Epithelial cell of prostate (primary cell): Measurements from ENCODE around the gene RBPJL.

Experiments
- DNase-seq: peaks from one replicate; pipeline ENCODE4 v3.0.0-alpha.2; 2011; ENCODE audit warnings: low read depth, low spot score
- H3K27ac ChIP-seq: fragments of 450-650 bp; 2 replicates; pipeline ENCODE4 v1.5.1; 2017; ENCODE audit warnings: mild to moderate bottlenecking

RBPJL gene

DNA sequence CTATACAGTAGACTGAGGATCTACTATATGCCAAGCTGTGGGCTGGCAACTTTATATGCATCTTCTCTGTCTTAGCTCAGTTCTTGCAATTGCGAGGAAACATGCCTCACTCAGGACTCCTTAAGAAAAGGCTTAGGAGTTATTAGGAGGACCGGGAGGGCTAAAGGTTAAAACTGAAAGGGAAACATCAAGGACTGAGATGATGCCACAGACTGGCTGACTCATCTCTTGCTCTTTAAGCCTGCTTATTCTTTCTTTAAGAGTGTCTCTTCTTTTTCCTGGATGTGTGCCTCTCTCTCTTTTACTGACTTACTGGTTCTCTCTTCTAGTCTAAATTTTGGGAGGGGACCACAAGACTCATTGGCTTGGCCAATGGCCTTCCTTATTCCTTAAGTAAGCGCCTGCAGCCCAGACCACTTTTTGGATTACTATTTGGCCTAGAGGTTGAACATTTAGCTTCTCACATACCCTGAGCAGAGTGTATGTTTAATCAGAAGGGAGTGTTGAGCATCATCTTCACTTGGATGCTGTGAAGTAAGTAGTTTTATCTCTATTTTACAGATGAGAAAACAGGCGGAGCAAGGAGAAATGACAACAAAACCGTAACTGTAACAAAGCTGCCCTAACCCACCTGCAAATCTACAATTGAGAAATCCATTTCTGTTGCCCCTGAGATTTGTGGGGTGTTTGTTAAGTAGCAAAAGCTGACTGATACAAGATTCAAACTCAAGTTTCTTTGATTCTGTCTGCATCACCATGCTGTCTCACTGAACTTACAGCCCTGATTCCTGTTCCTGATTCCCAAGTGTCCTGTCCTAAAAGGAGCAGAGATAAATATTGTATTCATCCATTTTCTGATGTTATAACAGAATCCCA is 48.8 kb downstream of the RBPJL start:
- no peak for DNase-seq
- H3K27ac ChIP-seq: peak overlapping the region; percentile 21

DNA sequence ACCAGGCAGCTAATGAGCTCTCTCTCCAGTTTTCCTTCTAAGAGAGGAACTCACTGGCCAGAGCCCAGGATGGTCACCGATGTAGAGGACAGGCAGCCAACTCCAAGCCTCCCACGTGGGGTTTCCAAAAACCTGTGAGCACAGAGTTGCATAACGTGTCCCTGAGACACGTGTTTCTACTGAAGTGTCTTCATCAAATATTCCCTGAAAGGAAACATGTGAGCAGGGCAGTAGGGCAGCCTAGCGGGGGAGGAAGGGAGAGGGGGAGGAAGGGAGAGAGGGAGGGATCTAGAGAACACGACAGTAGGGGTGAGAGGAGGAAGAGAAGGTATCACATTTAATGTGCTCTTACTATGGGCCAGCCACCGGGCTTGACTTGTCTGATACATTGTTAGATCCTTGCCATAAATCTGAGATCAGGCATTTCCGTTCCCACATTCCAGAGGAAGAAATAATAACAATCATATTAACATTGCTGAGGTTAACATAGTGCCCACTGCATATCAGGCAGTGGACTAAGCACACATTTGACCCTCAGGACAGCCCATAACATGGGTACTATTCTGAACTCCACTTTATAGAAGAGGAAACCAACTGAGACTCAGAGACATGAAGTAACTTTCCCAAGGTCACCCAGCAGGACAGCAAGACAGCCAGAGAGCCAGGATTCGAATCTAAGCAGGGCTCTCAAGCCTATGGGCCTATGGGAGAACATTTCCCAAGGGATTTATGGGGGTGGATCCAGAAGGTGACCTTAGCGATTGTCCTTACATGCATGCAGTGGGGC is 51.8 kb downstream of the RBPJL start:
- DNase-seq: no peak
- peak overlapping the region; percentile 78 for H3K27ac ChIP-seq

DNA sequence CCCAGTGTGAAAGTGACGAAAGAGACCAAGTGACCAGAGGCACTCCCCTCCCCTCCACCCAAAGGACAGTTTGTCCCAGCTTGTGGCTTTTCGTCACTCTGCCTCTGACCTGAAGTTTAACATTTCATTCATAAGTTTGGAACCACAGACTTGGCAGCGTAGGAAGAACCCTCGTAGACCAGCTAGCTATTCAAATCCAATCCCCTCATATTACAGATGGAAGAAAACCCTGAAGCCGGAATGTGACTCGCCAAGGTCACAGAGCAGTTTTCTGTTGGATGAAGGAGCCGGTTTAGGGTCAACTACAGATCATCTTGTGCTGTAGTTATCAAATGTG is 52.4 kb downstream of the RBPJL start:
- no peak for DNase-seq
- peak overlapping the region; percentile 78 for H3K27ac ChIP-seq

DNA sequence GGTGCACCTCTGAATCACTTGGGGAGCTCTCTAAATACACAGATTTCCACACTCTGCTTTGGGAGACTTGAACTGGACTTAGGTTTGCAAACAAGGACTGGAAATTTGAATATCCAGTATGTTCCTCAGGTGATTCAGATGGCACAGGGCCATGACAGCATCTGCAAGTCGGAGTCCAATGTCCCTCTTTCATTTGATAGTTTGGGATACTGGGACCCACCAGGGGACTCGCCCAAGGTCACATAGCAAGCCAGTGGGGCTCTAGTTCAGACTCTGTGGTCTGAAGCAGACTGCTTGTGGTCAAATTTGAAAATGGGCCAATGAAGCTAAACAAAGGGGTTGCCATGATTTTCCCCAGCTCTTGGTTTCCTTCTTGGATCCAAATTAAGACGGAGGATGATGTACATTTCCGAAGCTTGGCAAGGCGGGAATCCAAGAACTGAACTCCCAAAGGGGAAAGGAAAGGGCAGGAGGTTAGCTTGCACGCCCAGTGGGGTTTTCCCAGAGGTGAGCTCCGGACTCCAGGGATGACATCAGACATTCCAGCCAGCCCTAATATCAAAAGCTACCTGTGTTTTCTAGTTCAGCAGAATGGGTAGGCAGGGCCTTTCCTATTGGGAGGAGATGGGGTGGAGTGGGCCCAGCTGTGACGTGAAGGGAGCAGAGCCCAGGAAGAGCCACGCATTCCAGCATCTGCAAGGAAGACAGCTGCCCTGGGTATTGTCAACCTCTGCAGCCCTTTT is 52.9 kb downstream of the RBPJL start:
- no peak for DNase-seq
- peak overlapping the region; percentile 78 for H3K27ac ChIP-seq

DNA sequence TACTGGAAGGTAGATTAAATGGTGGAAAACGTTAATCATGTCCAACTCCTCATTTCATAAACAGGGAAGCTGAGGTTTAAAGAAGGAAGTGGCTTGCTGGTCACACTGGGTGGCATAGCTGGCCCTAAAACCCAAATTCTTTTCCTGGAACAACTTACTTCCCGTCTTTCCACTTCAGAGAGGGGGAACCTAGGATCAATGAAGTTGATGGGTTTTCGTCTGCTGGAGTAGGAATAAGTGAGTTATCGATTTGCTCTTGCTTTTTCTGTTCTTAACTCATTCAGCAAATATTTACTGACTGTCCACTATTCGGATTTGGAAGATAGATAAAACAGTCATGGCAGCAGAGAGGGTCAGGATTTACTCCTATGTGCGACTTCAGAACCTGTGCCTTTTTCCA is 55.2 kb downstream of the RBPJL start:
- DNase-seq: no peak
- no peak overlapping the region for H3K27ac ChIP-seq

DNA sequence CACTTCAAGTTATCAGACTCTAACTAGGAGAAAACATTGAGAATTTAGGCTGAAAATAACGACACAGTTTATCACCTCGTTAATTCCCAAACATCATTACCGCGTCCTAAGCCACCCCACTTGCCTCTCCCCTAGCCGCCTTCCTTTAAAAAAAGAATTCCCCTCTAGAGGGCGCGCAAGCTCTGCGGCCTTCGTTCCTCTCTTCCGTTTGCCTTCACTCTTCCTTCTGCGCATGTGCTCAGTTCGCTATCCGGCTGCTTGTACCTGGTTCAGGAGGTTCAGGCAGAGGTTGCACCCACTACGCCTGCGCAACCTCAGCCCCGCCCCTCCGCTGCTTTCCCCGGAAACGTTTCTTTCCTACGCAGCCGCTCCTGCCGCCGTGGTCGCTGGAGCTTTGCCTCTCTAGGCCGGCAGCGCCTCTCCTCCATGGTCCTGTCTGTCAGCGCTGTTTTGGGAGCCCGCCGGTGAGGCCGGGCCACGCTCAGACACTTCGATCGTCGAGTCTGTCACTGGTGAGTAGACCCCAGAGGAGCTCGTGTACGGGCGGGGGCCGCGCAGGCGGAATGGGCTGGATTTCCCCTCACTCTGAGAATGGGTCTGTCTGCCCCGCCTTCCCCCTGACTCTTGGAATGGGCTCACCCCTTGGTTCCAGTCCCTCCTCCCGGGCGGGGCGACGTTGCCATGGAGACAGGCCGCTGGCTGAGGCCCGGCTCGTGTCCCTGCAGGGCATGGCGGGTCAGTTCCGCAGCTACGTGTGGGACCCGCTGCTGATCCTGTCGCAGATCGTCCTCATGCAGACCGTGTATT is 56.4 kb downstream of the RBPJL start, which contains the start of gene SYS1:
TSS of gene SYS1 (plus strand) at position 353 of the 807 bp plus-strand sequence. CDS start at position 729, 376 bp downstream.
- H3K27ac ChIP-seq: peak within 1 kb of the TSS; percentile 88
- DNase-seq: peak; percentile 91

DNA sequence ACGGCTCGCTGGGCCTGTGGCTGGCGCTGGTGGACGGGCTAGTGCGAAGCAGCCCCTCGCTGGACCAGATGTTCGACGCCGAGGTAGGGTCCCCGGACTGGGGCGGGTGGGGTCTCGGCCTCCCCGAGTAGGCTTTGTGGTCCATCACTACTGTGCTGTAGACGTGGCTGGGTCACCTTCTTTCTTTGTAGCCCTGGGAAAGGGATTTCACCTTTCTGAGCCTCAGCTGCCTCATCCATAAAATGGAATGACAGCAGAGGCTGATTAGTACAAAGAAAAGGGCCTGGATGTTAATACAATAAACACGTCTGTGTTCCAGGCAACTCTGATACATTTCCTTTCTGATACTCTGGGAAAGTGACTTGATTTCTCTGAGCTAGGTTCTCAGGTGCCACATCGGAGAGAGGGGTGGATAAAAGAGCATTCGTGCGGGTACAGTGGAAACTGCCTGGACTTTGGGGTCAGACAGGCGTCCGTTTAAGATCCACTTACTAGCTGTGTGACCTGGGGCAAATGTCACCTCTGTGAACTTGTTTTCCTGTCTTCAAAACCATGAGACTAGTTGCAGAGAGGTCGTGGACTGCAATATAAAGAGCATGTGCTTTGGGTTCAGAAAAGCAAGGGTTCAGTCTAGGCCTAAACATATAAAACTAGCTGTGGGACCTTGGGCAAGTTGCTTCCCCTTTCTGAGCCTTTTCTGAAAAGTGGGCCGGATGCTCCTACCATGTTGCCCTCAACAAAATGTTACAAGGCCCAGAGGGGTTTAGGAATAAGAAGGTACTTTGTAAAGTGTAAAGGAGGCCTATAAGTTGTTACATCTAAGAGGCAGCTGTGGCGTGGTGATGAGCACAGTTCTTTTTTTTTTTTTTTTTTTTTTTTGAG is 57.2 kb downstream of the RBPJL start:
- H3K27ac ChIP-seq: peak overlapping the region; percentile 88
- no peak for DNase-seq

DNA sequence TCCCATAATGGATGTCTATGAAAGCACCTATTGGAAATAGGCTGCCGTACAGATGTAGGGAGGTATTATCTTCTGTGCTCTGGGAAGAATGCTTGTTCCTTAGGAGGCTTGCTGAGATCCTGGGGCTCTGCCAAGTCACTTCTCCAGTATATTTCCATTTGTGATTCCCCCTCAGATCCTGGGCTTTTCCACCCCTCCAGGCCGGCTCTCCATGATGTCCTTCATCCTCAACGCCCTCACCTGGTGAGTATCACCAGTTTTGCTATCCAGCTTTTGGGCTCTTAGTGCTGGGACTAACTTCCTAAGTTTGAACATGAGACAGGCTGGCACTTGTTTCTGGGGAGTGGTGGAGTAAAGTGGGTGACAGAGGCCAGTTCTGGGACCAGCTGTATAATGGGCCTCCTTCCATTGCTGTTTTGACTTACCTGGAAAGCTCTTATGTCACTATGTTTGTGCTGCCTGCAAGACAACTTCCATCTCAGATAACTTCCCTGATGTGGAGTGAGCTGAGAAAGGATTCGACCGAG is 58.9 kb downstream of the RBPJL start:
- no peak for DNase-seq
- H3K27ac ChIP-seq: no peak overlapping the region

DNA sequence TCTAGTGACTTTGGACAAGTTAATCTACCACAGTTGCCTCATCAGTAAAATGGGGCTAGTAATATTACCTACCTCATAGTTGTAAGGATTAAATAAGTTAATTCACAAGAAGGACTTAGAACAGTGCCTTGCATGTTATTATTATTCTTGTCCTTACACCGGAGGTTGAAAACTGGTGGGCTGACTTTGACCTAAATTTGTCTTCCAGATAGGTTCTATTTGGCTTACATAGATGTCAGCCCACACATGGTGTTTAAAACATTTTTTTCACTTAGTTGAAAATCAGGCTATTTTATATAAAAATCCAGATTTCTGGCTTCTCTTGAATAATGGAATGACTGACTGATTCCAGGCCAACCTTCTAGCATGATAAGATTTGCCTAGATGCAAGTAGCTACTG is 59.6 kb downstream of the RBPJL start:
- DNase-seq: no peak
- H3K27ac ChIP-seq: no peak overlapping the region

DNA sequence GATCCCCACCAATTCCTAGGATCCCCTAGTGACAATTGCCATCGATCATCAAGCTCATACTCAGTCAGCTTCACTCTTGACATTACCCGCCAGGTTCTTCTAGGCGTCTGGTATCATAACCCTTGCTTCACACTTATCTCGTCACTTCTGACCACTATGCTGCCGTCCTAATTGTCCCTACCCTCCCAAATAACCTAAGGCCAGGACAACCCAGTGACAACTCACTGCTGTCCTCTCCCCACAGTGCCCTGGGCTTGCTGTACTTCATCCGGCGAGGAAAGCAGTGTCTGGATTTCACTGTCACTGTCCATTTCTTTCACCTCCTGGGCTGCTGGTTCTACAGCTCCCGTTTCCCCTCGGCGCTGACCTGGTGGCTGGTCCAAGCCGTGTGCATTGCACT is 60.0 kb downstream of the RBPJL start:
- H3K27ac ChIP-seq: no peak overlapping the region
- DNase-seq: no peak

DNA sequence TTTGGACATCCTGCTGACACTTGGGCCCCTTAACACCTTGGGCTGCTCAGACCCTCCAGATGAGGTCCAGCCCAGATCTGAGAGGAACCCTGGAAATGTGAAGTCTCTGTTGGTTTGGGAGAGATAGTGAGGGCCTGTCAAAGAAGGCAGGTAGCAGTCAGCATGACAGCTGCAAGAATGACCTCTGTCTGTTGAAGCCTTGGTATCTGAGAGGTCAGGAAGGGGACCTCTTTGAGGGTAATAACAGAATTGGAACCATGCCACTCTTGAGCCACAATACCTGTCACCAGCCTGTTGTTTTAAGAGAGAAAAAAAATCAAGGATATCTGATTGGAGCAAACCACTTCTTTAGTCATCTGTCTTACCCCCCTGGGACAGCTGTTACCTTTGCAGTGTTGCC is 60.5 kb downstream of the RBPJL start:
- DNase-seq: no peak
- H3K27ac ChIP-seq: no peak overlapping the region
